Measurements from ENCODE around the gene SCNN1A.
"Not testable (repeated sequence)": the region's sequence is repeated elsewhere in the genome, so short reads cannot be mapped to it uniquely, and the experiment has no call there.

The SCNN1A gene

GRCh38 chr12:6346235-6346832, 29.0 kb downstream of the SCNN1A start:
- Histone ChIP-seq H3K27me3 (replicated peaks; ENCODE audit: control insufficient read depth, insufficient read depth, low read length, poor library complexity, severe bottlenecking) (no peaks in the 10 kb centered on the region), H3K4me3 (ENCODE audit: insufficient read depth, low read depth, low read length, poor library complexity, severe bottlenecking) (no peak overlapping the region), H3K27ac (ENCODE audit: insufficient read depth, low read length, poor library complexity, severe bottlenecking) (no peak overlapping the region), H3K4me1 (ENCODE audit: control insufficient read depth, insufficient read depth, low read length, poor library complexity, severe bottlenecking) (peaks cover 27% of the 10 kb centered on the region), H3K9me3 (ENCODE audit: control insufficient read depth, low read length) (no peaks in the 10 kb centered on the region), H3K36me3 (ENCODE audit: control insufficient read depth, insufficient read depth, low read length) (no peaks in the 10 kb centered on the region)
- DNase-seq, result no peak

GRCh38 chr12:6345319-6346091, 29.9 kb downstream of the SCNN1A start:
- Histone ChIP-seq H3K36me3 (ENCODE audit: control insufficient read depth, insufficient read depth, low read length) (no peaks in the 10 kb centered on the region), H3K4me1 (ENCODE audit: control insufficient read depth, insufficient read depth, low read length, poor library complexity, severe bottlenecking) (peaks cover 27% of the 10 kb centered on the region), H3K27me3 (replicated peaks; ENCODE audit: control insufficient read depth, insufficient read depth, low read length, poor library complexity, severe bottlenecking) (no peaks in the 10 kb centered on the region), H3K4me3 (ENCODE audit: insufficient read depth, low read depth, low read length, poor library complexity, severe bottlenecking) (no peak overlapping the region), H3K27ac (ENCODE audit: insufficient read depth, low read length, poor library complexity, severe bottlenecking) (peak overlapping the region; percentile 18), H3K9me3 (ENCODE audit: control insufficient read depth, low read length) (no peaks in the 10 kb centered on the region)
- no peak for DNase-seq

GRCh38 chr12:6344101-6344660, 31.2 kb downstream of the SCNN1A start:
- H3K27ac ChIP-seq (ENCODE audit: insufficient read depth, low read length, poor library complexity, severe bottlenecking); H3K36me3 ChIP-seq (ENCODE audit: control insufficient read depth, insufficient read depth, low read length); H3K4me3 ChIP-seq (ENCODE audit: insufficient read depth, low read depth, low read length, poor library complexity, severe bottlenecking); DNase-seq; H3K9me3 ChIP-seq (ENCODE audit: control insufficient read depth, low read length); H3K27me3 ChIP-seq (replicated peaks; ENCODE audit: control insufficient read depth, insufficient read depth, low read length, poor library complexity, severe bottlenecking): not testable (repeated sequence)
- H3K4me1 ChIP-seq (ENCODE audit: control insufficient read depth, insufficient read depth, low read length, poor library complexity, severe bottlenecking), result peaks cover 34% of the 10 kb centered on the region

- H3K4me3 ChIP-seq (ENCODE audit: insufficient read depth, low read depth, low read length, poor library complexity, severe bottlenecking), result no peak overlapping the region
- no peaks in the 10 kb centered on the region for H3K27me3 ChIP-seq (replicated peaks; ENCODE audit: control insufficient read depth, insufficient read depth, low read length, poor library complexity, severe bottlenecking)
- peaks cover 40% of the 10 kb centered on the region for H3K4me1 ChIP-seq (ENCODE audit: control insufficient read depth, insufficient read depth, low read length, poor library complexity, severe bottlenecking)
- no peaks in the 10 kb centered on the region for H3K36me3 ChIP-seq (ENCODE audit: control insufficient read depth, insufficient read depth, low read length)
- H3K9me3 ChIP-seq (ENCODE audit: control insufficient read depth, low read length), result no peaks in the 10 kb centered on the region
- no peak overlapping the region for H3K27ac ChIP-seq (ENCODE audit: insufficient read depth, low read length, poor library complexity, severe bottlenecking)
- DNase-seq, result no peak
Observed at GRCh38 chr12:6343518-6343917, 31.8 kb downstream of the SCNN1A start.

- peak overlapping the region; percentile 78 for H3K4me3 ChIP-seq (ENCODE audit: insufficient read depth, low read depth, low read length, poor library complexity, severe bottlenecking)
- no peak for DNase-seq
- H3K9me3 ChIP-seq (ENCODE audit: control insufficient read depth, low read length), result no peaks in the 10 kb centered on the region
- H3K27ac ChIP-seq (ENCODE audit: insufficient read depth, low read length, poor library complexity, severe bottlenecking), result peak overlapping the region; percentile 85
- no peaks in the 10 kb centered on the region for H3K27me3 ChIP-seq (replicated peaks; ENCODE audit: control insufficient read depth, insufficient read depth, low read length, poor library complexity, severe bottlenecking)
- H3K4me1 ChIP-seq (ENCODE audit: control insufficient read depth, insufficient read depth, low read length, poor library complexity, severe bottlenecking), result peaks cover 47% of the 10 kb centered on the region
- no peaks in the 10 kb centered on the region for H3K36me3 ChIP-seq (ENCODE audit: control insufficient read depth, insufficient read depth, low read length)
Observed at GRCh38 chr12:6342140-6342889, 33.0 kb downstream of the SCNN1A start.

- H3K27me3 ChIP-seq (replicated peaks; ENCODE audit: control insufficient read depth, insufficient read depth, low read length, poor library complexity, severe bottlenecking), result no peaks in the 10 kb centered on the region
- H3K4me1 ChIP-seq (ENCODE audit: control insufficient read depth, insufficient read depth, low read length, poor library complexity, severe bottlenecking), result peaks cover 54% of the 10 kb centered on the region
- peak within 1 kb of the TSS; percentile 85 for H3K27ac ChIP-seq (ENCODE audit: insufficient read depth, low read length, poor library complexity, severe bottlenecking)
- no peaks in the 10 kb centered on the region for H3K36me3 ChIP-seq (ENCODE audit: control insufficient read depth, insufficient read depth, low read length)
- no peaks in the 10 kb centered on the region for H3K9me3 ChIP-seq (ENCODE audit: control insufficient read depth, low read length)
- peak within 1 kb of the TSS; percentile 78 for H3K4me3 ChIP-seq (ENCODE audit: insufficient read depth, low read depth, low read length, poor library complexity, severe bottlenecking)
- no peak for DNase-seq
Observed at GRCh38 chr12:6341417-6342139, 33.8 kb downstream of the SCNN1A start, which contains the start of gene TNFRSF1A. Gene TNFRSF1A, minus strand, starts transcription at chr12:6342076. Its CDS starts 262 bp downstream, at chr12:6341814.

GRCh38 chr12:6340745-6341416, 34.5 kb downstream of the SCNN1A start:
- peak overlapping the region; percentile 78 for H3K4me3 ChIP-seq (ENCODE audit: insufficient read depth, low read depth, low read length, poor library complexity, severe bottlenecking)
- H3K36me3 ChIP-seq (ENCODE audit: control insufficient read depth, insufficient read depth, low read length), result no peaks in the 10 kb centered on the region
- peak overlapping the region; percentile 85 for H3K27ac ChIP-seq (ENCODE audit: insufficient read depth, low read length, poor library complexity, severe bottlenecking)
- DNase-seq, result no peak
- peaks cover 58% of the 10 kb centered on the region for H3K4me1 ChIP-seq (ENCODE audit: control insufficient read depth, insufficient read depth, low read length, poor library complexity, severe bottlenecking)
- no peaks in the 10 kb centered on the region for H3K27me3 ChIP-seq (replicated peaks; ENCODE audit: control insufficient read depth, insufficient read depth, low read length, poor library complexity, severe bottlenecking)
- no peaks in the 10 kb centered on the region for H3K9me3 ChIP-seq (ENCODE audit: control insufficient read depth, low read length)

- Histone ChIP-seq H3K4me1 (ENCODE audit: control insufficient read depth, insufficient read depth, low read length, poor library complexity, severe bottlenecking) (peaks cover 57% of the 10 kb centered on the region), H3K27ac (ENCODE audit: insufficient read depth, low read length, poor library complexity, severe bottlenecking) (peak overlapping the region; percentile 85), H3K27me3 (replicated peaks; ENCODE audit: control insufficient read depth, insufficient read depth, low read length, poor library complexity, severe bottlenecking) (no peaks in the 10 kb centered on the region), H3K9me3 (ENCODE audit: control insufficient read depth, low read length) (no peaks in the 10 kb centered on the region), H3K36me3 (ENCODE audit: control insufficient read depth, insufficient read depth, low read length) (no peaks in the 10 kb centered on the region), H3K4me3 (ENCODE audit: insufficient read depth, low read depth, low read length, poor library complexity, severe bottlenecking) (peak overlapping the region; percentile 78)
- no peak for DNase-seq
Observed at GRCh38 chr12:6340032-6340638, 35.2 kb downstream of the SCNN1A start.

GRCh38 chr12:6338955-6339354, 36.4 kb downstream of the SCNN1A start:
- H3K4me3 ChIP-seq (ENCODE audit: insufficient read depth, low read depth, low read length, poor library complexity, severe bottlenecking), result peak overlapping the region; percentile 78
- H3K27me3 ChIP-seq (replicated peaks; ENCODE audit: control insufficient read depth, insufficient read depth, low read length, poor library complexity, severe bottlenecking), result no peaks in the 10 kb centered on the region
- peaks cover 2% of the 10 kb centered on the region for H3K36me3 ChIP-seq (ENCODE audit: control insufficient read depth, insufficient read depth, low read length)
- no peak for DNase-seq
- H3K9me3 ChIP-seq (ENCODE audit: control insufficient read depth, low read length), result no peaks in the 10 kb centered on the region
- peaks cover 64% of the 10 kb centered on the region for H3K4me1 ChIP-seq (ENCODE audit: control insufficient read depth, insufficient read depth, low read length, poor library complexity, severe bottlenecking)
- H3K27ac ChIP-seq (ENCODE audit: insufficient read depth, low read length, poor library complexity, severe bottlenecking), result peak overlapping the region; percentile 85
